Ecto neural progenitor cell (in vitro differentiated cells): ENCODE measurements around the gene SLFN12L.
"Not testable (repeated sequence)": the region's sequence is repeated elsewhere in the genome, so short reads cannot be mapped to it uniquely, and the experiment has no call there.

Source experiments
- DNase-seq: peaks from one replicate; pipeline ENCODE4 v3.0.0-alpha.2; 2018; ENCODE audit warnings: low spot score

Gene SLFN12L

DNA sequence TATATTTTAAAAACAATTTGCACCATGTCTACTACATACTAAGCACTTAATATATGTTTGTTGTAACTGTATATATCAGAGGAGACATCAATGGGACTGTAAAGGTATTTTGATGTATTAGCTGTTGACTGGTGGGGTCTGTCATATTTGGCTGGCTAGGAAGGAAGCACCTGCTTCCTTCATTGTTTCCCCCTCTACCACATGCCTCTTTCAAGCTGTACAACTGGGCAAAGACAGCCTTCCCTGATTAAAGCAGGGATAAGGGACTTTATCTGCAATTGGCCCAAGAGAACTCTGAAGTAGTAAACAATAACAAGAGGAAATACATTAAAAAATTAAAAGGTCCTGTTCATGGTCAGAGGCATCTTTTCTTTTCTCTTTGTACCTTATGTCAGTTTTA is 5.5 kb upstream of the SLFN12L start:
- DNase-seq, result no peak

DNA sequence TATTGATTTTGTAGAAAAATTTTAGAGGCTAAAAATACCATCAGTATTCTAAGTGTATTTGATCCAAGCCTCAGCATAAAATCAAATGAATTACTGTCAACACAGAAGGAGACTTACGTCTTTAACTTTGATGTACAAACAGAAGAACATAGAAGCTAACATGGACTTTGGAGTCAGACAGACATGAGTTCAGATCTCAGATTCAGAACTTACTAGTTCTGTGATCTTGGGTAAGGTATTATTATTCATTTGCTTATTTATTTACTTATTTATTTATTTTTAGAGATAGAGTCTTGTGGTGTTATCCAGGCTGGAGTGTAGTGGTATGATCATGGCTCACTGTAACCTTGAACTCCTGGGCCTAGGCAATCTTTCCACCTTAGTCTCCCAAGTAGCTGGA is 4.0 kb upstream of the SLFN12L start:
- no peak for DNase-seq

- peak; percentile 13 for DNase-seq
Observed at GRCh38 chr17:35540589-35541404, 3.3 kb upstream of the SLFN12L start.

DNA sequence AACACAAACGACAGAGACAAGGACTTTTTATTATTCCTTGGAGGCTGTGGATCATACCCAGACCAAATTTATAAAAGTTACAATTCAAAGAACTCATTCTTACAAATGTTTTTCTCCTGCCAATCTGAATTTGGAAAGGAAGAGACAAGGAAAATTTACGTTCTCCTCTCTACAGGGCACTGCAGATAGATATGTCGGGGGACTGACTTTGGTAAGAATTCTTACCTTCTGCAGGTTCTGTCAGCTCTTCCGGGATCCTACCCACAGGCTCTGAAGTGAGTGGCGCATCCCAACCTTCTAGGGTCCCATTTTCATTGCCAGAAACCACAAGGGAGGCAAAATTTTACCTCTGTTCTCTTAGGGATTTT is 2.2 kb upstream of the SLFN12L start:
- DNase-seq, result peak; percentile 27

GRCh38 chr17:35536664-35537171 is 760 bp downstream of the SLFN12L start:
- DNase-seq, result peak; percentile 32

DNA sequence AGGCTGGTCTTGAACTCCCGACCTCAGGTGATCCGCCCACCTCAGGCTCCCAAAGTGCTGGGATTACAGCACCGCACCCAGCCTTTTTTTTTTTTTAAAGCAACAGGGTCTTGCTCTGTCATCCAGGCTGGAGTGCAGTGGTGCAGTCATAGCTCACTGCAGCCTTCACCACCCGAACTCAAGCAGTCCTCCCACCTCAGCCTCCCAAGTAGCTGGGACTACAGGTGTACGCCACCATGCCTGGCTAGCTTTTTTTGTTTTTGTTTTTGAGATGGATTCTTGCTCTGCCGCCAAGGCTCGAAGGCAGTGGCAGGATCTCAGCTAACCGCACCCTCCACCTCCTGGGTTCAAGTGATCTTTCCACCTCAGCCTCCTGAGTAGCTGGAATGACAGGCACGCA is 2.1 kb downstream of the SLFN12L start:
- peak; percentile 20 for DNase-seq

DNA sequence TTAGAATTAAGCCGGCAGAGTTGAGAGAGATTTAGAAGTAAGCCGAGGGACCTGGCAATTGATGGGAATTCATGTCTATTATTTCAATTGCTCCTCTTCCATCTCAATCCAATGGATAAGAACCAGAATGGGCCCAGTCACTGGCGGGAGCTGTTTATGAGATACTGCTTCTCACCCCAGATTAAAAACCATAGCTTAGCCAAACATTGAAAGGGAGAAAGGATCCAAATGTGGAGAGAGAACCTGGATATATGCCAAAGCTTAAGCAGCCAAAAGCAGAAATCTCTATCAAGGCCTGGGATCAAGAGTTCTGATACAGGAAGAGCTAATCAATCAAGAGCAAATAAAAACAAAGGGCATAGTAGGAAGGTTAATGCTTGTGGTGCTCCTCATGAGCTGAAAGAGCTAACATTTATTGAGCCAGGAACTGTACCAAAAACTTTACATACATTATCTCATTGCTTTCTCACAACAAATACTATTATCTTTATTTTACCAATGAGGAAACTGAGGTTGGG is 2.8 kb downstream of the SLFN12L start:
- DNase-seq, result no peak

GRCh38 chr17:35531160-35531559 is 6.3 kb downstream of the SLFN12L start:
- DNase-seq, result no peak

- no peak for DNase-seq
Observed at GRCh38 chr17:35529866-35530265, 7.6 kb downstream of the SLFN12L start.

GRCh38 chr17:35529326-35529725 is 8.2 kb downstream of the SLFN12L start:
- DNase-seq, result not testable (repeated sequence)

DNA sequence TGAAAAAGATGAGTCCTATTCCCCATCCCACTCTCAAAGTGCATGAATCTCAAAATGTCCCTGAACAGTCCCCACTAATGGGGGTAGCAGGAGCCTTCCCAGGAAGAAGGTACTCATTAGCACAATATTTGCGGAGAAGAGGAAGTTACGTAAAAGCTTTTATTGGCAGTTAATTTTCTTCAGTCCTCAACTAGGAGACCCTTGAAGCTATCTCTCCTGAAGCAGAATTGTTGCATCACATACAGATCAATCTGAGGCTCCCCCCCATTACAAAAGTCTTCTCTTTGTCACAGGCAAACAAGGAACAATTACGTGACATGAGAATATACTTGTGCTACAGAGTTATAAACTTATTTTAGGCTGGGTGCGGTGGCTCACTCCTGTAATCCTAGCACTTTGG is 14.2 kb downstream of the SLFN12L start:
- DNase-seq, result no peak

DNA sequence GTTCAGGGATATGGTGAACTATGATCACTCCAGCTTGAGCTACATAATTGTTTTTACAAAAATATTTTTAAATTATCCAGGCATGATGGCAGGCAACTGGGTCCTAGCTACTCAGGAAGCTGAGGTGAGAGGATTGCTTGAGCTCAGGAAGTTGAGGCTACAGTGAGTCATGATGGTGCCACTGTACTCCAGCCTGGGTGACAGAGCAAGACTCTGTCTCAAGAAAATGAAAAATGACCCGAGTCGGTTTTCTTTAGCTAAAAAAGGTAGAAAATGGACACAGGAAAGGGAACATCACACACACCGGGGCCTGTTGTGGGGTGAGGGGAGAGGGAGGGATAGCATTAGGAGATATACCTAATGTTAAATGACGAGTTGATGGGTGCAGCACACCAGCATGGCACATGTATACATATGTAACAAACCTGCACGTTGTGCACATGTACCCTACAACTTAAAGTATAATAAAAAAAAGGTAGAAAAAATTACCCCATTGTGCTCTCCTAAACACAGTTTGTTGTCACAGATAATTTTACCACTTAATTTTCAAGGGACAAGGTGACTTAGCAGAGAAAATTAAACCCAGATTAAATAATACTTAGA is 15.7 kb downstream of the SLFN12L start:
- not testable (repeated sequence) for DNase-seq

GRCh38 chr17:35521150-35521549 is 16.3 kb downstream of the SLFN12L start:
- no peak for DNase-seq

DNA sequence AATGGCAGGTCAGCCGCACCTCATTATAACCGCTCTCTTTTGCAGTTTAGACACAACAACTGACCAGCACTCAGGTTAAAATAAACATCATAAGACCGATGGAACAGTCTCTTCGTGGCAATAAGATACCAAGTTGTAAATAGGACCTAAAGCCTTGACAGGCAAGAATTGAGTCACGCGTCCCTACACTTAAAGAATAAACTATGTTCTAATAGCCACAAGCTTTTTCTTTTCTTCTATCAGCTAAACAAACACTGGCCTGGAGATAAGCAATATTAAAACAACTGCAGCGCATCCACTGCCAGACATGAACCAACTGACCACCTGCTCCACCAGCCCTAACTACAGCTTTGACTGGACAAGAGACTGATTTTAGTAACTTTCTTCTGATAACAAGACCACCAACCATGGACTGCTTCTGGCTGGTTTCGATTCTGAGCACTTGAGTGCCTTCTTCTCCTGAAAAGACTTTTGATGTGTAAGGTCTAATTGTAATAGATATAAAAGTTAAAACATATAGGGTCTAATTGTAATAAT is 17.5 kb downstream of the SLFN12L start:
- DNase-seq, result no peak

DNA sequence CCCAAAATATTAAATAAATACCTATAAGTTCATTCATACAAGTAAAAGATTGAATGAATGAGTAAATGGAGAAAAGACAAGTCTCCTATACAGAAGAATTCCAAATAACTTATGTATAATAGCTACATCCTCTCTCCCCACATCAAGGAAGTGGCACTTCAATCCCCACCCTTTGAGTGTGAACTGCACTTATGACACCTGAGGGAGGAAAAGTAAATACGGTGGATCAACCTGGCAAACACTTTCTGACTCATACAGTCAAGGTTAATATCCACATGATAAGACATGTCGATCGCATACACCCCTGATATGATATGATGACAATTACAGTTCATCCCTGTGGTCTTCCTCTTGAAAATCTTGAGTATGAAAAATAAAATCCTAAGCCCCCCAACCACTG is 18.0 kb downstream of the SLFN12L start:
- DNase-seq, result no peak

- not testable (repeated sequence) for DNase-seq
Observed at GRCh38 chr17:35518431-35518830, 19.0 kb downstream of the SLFN12L start.

DNA sequence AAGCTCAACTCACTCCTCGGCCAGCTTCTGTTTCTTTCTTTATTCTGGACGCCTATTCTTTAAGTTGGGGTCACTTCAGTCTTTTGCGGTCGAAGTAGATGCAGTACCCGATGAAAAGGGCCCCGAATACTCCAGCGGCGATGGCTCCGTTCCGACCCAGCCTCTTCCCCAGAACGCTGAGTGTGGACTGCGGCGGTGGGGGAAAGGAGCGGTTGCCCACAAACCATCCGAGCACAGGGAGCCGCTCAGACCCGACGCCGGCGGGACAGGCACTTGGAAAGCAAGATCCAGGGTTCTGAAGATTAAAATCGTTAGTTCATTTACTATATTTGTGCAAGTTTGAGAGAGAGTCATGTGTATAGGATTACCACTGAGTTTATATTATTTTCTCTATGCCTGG is 22.5 kb downstream of the SLFN12L start:
- no peak for DNase-seq

- DNase-seq, result no peak
Observed at GRCh38 chr17:35514564-35514963, 22.9 kb downstream of the SLFN12L start.

DNA sequence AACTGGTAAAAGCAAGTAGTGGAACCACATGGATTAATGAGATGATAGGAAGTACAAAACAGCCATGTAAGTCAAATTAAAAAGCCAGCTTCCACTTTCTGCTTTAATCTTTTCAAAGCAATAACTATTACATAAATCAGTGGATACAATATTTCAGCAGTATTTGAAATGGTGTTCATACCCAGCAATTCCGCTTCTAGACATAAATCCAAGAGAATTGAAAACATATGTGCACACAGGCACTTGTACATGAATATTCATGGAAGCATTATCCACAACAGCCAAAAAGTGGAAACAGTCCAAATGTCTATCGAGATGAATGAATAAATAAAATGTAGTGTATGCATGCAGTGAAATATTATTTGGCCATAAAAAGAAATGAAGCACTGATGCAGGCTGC is 27.4 kb downstream of the SLFN12L start:
- DNase-seq, result no peak

GRCh38 chr17:35507714-35508113 is 29.8 kb downstream of the SLFN12L start:
- not testable (repeated sequence) for DNase-seq

- no peak for DNase-seq
Observed at GRCh38 chr17:35499548-35499947, 37.9 kb downstream of the SLFN12L start.

- no peak for DNase-seq
Observed at GRCh38 chr17:35498448-35499178, 38.9 kb downstream of the SLFN12L start.
